ENCODE data around the gene CELF2. TPM values are rescaled to one million over a fixed set of nuclear protein-coding genes. Genes with fewer than 3 reads are reported as not detected.

CELF2 gene
- total RNA-seq, 1 donor from 2014 or later = 67.5 TPM

DNA sequence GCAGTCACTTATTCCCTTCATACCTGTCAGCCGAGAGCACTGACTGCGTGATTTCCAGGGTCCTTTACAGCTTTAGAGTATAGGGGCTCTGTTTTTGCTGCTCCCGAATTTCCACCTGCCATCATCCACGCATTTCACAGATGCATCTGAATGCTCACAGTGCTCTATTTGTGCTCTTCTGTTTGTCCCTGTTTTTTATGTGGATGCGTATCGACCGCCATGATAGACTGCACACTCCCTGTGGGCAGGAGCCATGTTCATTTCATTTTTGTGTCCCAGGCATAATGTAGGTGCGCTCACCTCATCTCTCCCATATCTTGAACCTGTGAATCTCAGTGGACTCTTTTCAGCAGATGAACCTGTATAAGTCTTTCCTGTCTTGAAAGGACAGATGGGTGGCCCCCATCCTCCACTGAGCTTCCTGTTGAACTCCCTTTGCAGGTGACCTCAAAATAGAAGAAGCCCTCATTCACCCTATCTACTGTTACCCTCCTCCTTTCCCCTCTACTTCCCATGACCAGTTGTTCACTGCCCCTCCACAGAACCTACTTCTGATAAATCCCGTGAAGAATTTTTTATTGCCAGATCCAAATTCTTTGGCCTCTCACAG, 228.4 kb downstream of the CELF2 start:
- intact Hi-C loops (cut with DNase I) = no loop called here
- no peak for DNase-seq (ENCODE audit: low spot score)

DNA sequence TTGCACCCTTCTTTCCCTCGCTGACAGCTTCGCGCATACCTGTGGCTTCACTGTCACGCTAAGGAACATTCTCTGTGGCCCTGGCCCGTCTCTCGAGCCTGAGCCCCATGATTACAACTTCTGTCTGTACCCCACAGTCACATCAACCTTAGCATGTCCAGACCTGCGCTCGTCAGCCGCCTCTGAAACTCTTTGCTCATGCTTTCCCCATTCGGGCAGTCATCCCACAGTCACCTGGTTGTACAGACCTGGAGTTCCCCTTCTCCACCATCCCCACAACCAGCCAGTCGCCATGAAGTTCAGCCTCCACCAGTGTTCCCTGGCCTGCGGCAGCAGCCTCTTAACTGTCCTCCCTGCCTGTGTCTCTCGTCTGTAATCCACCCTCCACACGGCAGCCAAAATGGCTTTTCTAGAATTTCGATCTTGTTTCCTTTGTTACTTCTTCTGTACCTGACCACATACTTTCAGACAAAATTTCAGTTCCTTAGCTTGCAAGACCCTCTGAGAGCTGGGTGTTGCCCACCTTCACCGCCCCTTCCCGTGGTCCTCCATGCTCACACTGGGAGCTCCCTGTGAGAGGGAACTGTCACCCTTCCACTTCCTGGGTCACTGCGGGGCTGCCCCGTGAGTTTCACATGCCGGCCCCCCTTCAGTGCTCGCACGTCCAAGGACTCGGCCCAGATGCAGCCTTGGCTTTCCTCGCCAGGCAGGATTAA, 229.2 kb downstream of the CELF2 start:
- no peak for DNase-seq (ENCODE audit: low spot score)
- intact Hi-C loops (cut with DNase I) = no loop called here

DNA sequence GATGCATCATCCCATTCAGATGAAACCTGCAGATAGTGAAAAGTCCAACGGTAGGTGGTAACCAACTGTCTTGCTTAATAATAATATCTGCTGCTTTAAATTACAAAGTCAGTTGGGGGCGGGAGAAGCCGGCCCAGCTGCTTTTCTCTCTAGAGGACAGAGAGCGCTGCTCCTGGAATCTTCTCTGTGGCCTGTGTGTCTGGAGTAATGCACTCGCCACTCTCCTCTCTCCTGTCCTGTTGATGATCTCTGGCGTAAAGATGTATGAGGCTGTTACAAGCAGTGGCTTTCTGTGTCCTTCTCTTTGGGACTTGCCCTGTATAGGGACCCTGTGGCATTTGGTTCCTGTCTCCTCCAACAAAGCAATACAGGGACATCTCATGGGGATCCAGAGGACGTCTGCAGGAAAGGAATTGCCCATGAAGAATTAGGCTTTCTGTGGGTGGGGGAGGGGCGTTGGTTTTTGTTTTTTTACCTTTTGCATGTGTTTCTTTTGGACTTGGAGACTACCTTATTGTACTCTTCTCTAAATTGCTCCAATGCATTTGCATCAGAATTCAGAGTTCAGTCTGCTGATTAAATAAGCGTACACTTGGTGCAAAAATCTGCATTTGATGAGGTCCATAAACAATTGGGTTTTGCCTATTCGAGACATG, 231.6 kb downstream of the CELF2 start:
- intact Hi-C loops (cut with DNase I) = no loop called here
- DNase-seq (ENCODE audit: low spot score) = no peak

DNA sequence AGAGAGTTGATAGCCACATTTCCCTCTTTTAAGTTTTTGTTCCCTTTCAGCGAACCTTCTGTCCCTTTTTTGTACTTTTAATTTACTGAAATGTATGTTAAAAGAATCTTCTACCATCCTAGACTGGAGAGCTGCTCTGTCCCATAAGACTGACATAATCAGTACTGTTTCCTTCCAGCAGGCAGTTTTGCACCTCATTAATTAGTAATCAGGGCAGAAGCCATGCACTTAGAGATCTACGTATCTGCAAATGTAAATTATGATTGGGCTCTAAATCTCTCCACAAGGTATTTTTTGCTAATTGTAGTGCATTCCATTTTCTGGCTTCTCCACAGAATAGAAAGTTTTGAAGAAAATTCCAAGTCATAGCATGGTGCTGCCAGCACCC, 232.1 kb downstream of the CELF2 start:
- no peak for DNase-seq (ENCODE audit: low spot score)
- intact Hi-C loops (cut with DNase I) = no loop called here

DNA sequence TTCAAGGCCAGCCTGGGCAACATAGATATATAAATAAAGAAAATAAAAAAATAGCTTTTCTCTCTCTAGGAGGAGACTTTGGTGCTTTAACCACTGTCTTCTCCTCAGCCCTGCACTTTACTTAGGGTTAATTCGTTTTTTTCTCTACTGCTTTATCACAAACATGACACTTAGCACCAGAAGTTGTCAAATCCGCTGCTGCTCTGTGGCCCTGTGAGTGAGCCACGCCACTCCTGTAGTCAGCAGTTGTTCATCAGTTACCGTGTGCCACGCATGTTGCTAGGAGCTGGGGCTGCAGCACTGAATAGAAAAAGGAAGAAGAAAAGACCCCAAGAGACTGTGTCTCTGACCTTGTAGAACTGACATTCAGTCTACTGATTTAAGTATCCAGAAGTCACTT, 232.6 kb downstream of the CELF2 start:
- DNase-seq (ENCODE audit: low spot score) = no peak
- intact Hi-C loops (cut with DNase I) = no loop called here

DNA sequence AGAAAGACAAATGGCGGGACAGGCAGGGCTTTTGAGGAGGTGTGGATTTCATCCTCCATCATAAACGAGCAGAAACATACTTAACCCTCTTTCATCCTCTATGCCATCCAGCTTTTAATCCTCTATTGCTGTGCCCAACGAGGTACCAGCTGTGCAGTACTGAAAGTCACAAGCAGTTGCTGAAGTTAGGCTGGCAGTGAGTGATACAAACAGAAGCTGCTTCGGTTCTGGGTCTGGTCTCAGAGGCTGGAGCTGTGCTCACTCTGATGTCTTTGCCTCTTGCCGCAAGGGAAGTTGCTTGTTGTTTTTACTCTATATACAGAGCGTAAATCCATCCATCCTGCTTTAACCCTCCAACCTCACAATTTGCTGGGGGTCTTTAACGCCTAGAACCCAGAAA, 235.2 kb downstream of the CELF2 start:
- intact Hi-C loops (cut with DNase I) = no loop called here

DNA sequence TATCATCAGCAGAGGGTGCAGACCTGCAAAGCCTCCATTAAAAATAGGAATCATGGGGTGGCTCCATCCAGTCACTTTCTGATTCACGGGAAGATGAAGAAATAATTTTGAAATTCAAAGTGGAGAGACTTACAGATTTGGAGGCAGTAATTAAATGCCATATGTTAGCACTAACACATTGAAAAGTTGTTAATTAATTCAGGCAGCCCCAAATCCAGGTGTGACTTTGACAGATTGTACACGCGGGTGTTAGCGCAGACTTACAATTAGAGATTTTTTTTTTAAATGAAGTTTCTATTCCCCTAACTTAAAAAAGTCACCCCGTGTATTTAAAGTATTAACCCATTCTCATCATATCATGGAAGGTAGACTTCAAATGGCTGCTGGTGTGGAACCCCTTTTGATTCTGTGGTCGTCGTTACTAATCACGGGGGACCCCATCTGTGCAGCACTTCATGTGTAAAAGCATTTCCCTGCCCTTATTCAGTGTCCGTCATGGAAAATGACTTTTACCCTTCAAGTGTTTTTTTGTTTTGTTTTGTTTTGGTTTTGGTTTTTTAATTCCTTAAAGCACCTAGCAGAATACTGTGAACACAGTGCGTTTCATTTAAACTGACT, 235.8 kb downstream of the CELF2 start:
- DNase-seq (ENCODE audit: low spot score) = no peak
- intact Hi-C loops (cut with DNase I) = no loop called here

More for the DNA sequence above, 235.2 kb downstream of the CELF2 start:
- DNase-seq (ENCODE audit: low spot score) = no peak

DNA sequence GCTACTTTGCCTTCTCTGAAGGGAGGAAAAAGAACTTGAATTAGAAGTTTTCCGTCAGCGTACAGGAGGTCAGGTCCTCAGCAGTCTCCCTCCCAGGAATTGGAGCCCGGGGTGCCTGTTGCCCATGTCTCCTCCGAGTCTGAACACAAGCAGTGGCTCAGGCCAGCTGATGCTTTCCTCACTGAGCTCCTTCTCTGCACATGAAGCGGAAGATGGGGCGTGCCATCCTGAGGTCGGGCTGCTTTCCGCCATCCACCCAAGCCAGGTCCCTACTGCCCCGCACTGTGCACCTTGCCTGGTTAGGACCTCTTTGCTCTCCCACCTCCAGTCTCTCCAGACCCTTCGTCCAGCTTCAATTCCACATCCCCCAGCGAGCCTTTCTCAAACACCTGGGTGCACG, 237.5 kb downstream of the CELF2 start:
- intact Hi-C loops (cut with DNase I) = loop anchor here (5.0 kb wide), 1 partner anchor 58 kb away; no protein-coding TSS in a partner anchor
- no peak for DNase-seq (ENCODE audit: low spot score)

DNA sequence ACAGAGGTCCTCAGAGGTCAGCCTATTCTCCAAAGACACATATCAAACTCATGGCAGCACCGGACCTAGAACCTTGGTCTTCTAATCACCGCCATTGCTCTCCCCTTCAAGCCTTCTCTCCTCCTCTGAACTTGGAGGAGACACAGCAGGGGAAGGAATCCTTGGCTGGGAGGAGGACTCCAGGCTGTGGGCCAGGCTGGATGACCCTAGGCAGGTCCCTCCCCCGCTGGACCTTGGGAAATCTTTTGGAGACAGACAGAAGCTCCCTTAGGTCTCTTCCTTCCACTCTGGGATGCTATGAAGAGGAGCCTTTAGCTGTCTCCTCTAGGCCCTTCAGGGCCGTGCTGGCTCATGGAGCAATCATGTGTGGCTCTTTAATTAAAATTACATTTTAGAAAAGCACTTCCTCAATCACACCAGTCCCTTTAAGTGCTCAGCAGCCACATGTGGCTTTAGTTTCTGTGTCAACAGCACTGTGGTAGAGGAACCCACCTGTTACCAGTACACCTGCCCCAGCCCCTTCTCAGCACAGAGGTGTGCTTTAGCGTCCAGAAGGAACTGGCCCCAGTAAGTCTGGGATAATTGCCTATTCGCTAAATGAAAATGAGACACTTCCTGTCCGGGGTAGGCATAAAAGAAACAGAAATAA, 238.2 kb downstream of the CELF2 start:
- DNase-seq (ENCODE audit: low spot score) = no peak
- intact Hi-C loops (cut with DNase I) = loop anchor here (5.0 kb wide), 1 partner anchor 59 kb away; no protein-coding TSS in a partner anchor

DNA sequence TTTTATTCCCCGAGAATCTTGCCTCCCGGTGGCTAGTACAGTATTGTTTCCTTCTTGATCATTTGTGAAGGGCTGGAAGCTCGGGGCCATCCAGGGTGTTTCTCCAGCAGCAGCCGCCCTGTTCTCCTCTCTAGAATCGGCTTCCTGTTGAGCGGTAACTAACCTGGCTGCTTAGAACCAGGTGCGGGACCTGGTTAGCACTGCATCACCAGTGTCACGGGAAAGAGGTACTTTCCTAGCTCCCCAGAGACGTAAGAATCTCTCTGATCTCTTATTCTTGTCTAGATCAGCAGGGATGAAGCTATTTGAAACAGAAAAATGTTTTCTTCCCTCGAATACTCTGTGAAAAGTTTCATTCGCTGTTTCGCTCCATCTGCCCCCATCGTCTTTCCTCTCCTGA, 239.2 kb downstream of the CELF2 start:
- no peak for DNase-seq (ENCODE audit: low spot score)
- intact Hi-C loops (cut with DNase I) = loop anchor here (5.0 kb wide), 1 partner anchor 60 kb away; no protein-coding TSS in a partner anchor

DNA sequence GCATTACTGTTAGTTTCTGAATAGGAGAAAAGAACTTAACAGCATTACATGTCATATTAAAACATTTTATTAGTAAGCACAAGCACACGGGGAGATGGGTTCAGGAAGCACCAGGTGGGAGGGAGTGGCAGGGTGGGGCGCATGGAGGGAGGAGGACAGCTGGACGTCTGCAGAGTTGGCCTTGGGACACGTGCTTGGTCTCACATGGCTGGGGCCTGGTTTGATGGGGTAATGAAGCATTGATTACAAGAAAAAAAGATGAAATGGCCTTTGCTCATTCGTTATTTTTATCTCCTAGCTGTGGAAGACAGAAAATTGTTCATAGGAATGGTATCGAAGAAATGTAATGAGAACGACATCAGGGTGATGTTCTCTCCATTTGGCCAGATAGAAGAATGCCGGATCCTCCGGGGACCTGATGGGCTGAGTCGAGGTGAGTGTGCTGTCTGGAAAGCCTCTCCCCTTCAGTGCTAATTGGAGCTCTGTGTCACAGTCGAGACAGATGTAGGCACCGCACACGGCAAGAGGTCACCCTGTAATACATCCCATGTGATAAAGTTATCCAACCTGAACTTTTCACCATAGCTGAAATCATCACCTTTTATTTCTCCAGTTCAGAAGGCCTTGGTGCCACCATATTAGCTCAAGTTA, 239.9 kb downstream of the CELF2 start:
- DNase-seq (ENCODE audit: low spot score) = no peak
- intact Hi-C loops (cut with DNase I) = loop anchor here (5.0 kb wide), 1 partner anchor 60 kb away; no protein-coding TSS in a partner anchor

DNA sequence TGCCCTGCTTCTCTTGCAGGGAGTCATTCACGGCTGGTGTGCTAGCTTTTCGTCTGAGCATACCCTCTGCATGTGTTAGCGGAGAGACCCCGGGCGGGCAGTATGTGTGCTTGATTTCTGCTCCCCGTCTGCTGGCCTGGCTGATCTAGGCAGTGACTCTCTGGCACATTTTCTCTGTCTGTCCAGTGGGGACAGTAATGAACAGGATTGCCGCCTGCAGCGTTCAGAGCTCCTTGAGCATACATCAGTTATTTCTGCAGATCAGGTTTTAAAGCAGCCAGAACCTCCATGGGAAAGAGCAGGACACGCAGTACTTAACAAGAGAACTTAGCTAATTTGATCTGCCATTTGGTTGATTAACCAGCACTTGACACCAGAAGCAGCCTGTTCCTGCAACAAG, 242.5 kb downstream of the CELF2 start:
- DNase-seq (ENCODE audit: low spot score) = no peak
- intact Hi-C loops (cut with DNase I) = loop anchor here (5.0 to 10.0 kb wide), 3 partner anchors 93 to 375 kb away; no protein-coding TSS in a partner anchor

DNA sequence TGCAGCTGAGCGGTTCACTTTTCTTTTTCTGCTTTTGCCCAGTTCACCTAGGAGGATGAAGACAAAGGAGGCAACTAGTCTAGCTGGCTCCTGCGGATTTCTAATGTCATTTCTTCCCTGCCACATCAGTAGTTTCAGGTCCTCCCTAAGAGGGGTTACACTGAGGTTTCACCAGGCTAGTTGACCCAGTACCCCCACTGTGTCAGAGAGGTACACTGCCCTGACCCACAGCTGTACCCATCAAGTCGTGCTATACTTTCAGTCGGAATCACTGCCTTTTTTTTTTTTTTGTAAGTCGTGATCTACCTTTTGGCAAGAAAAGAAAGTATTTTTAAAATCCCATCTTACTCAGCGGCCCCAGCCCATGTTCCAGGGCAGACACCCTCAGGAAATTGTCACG, 243.5 kb downstream of the CELF2 start:
- intact Hi-C loops (cut with DNase I) = loop anchor here (5.0 to 10.0 kb wide), 3 partner anchors 94 to 376 kb away; no protein-coding TSS in a partner anchor
- DNase-seq (ENCODE audit: low spot score) = no peak

DNA sequence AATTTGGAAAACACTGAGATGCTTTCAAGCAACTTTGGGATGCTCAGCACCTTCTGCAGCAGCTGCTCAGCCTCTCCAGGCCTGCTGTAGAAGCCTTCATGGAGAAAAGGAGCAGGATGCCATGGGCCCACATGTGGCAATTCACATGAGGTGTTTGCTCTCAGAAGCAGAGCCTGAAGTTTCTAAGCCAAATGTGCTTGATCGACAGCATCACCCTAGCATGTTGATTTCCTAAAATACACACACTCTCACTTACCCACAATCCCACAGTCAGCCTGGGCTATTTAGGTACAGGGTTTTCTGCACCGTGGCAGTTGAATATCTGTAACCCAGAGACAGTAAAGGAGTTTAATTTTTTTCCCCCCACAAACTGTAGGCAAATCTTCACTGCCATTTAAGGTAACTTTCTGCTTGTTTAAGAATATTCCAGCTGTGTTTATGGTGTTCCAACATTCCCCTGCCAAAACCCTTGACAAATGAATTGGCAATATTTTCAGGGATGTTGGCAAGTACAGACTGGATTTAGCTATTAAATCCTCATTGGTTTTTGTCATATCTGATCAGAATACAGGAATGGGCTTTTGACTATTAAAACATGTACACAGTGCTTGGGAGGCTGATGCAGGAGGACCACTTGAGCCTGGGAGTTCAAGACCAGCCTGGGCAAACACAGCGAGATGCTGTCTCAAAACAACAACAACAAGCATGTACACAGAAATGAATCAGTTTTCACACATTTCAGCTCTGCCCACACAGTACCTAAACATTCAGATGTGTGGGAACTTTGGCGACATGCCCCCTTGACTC, 244.2 kb downstream of the CELF2 start:
- intact Hi-C loops (cut with DNase I) = loop anchor here (5.0 to 10.0 kb wide), 3 partner anchors 95 to 377 kb away; no protein-coding TSS in a partner anchor
- no peak for DNase-seq (ENCODE audit: low spot score)

DNA sequence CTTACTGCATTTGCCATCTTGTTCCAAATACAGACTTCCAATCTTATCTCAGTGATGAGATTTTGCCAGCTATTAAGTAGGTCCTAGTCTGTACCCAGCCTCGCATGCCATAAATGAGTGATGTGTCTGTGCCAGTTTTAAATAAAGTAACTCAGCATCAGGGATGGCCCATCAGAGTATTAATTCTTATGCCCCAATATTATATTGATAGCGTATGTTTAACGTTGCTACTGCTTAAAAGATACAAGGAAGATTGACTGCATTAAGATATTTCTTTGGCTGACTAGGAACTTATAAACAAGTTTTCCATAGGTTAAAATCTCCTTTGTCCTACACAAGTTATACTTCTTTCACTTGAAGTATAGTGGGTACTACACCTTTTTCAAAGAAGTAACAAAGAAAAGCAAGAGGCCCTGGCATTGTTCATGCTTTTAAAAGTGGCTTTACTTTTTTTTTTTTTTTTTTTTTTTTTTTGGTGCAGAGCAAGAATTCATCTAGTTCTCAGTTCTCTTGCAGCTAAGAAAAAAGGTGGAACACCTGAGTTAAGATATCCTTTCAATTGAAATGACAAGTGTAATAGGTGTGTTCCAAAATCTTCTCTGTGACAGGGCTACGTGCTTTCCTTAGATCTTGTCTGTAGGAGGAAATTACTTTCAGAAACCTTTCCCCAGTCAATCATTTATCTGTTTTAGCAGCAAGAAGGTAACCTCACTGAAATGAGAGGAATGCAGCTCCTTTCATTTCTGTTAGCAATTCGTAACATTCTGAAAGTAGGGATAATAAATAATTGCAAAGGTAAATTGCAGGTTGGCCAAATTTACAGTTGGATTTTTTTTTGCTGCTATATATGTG, 245.0 kb downstream of the CELF2 start:
- DNase-seq (ENCODE audit: low spot score) = no peak
- intact Hi-C loops (cut with DNase I) = loop anchor here (5.0 to 10.0 kb wide), 3 partner anchors 95 to 378 kb away; no protein-coding TSS in a partner anchor

DNA sequence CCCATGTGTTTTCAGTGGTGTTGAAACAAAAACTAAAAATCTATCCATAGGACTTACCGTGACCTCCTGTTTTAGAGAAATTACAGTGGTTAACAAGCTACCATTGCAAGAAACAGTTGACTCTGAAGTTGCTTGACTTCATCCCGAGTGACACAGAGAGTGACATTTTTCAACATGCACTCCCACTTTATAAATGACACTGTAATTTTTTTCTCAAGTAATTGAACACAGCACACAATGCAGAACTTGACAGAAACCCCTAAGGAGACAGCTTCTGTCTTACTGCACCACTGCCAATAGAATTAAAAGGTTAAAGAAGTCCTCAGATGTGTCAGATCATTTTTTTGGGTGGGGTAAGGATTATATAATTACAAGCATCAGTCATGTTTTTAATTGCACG, 246.1 kb downstream of the CELF2 start:
- intact Hi-C loops (cut with DNase I) = loop anchor here (5.0 to 10.0 kb wide), 3 partner anchors 96 to 379 kb away; no protein-coding TSS in a partner anchor
- DNase-seq (ENCODE audit: low spot score) = no peak

Measured in cardiac septum (tissue), 1 donor.